Kasumi-1 (cell line): ENCODE measurements around the gene ESR2.
"Not testable (repeated sequence)": the region's sequence is repeated elsewhere in the genome, so short reads cannot be mapped to it uniquely, and the experiment has no call there.

ENCODE experiments used
- DNase-seq, 2 experiments: peaks; one replicate each; lab custom pipeline; 2025; lab: John Stamatoyannopoulos, UW

Gene ESR2

GRCh38 chr14:64081174-64081746 lies 212.9 kb downstream of the ESR2 start:
- no peak for DNase-seq

- no peak for DNase-seq
These were observed 213.7 kb downstream of the ESR2 start for GRCh38 chr14:64080452-64080851.

- no peak for DNase-seq
These were observed 218.6 kb downstream of the ESR2 start for GRCh38 chr14:64075613-64076005.

- DNase-seq, result no peak
These were observed 219.1 kb downstream of the ESR2 start for GRCh38 chr14:64074961-64075612.

GRCh38 chr14:64069634-64070359 lies 224.4 kb downstream of the ESR2 start:
- no peak for DNase-seq

GRCh38 chr14:64064447-64064846 lies 229.7 kb downstream of the ESR2 start:
- no peak for DNase-seq

GRCh38 chr14:64062381-64063115 lies 231.6 kb downstream of the ESR2 start:
- DNase-seq, result no peak

GRCh38 chr14:64061706-64062105 lies 232.5 kb downstream of the ESR2 start:
- DNase-seq, result no peak

- no peak for DNase-seq
These were observed 233.1 kb downstream of the ESR2 start for GRCh38 chr14:64061115-64061514.

- DNase-seq, result peak in 1 of 2 experiments; percentile 1
These were observed 233.5 kb downstream of the ESR2 start for GRCh38 chr14:64060648-64061096.

- no peak for DNase-seq
These were observed 234.0 kb downstream of the ESR2 start for GRCh38 chr14:64060199-64060545.

- no peak for DNase-seq
These were observed 234.5 kb downstream of the ESR2 start for GRCh38 chr14:64059454-64060198.

- no peak for DNase-seq
These were observed 240.2 kb downstream of the ESR2 start for GRCh38 chr14:64053694-64054669.

GRCh38 chr14:64049616-64050381 lies 244.4 kb downstream of the ESR2 start:
- DNase-seq, result no peak

GRCh38 chr14:64045091-64045490 lies 249.1 kb downstream of the ESR2 start:
- no peak for DNase-seq

- DNase-seq, result not testable (repeated sequence)
These were observed 250.9 kb downstream of the ESR2 start for GRCh38 chr14:64043296-64043695.

GRCh38 chr14:64040044-64040443 lies 254.1 kb downstream of the ESR2 start:
- peak in 1 of 2 experiments; percentile 6 for DNase-seq

- DNase-seq, result no peak
These were observed 255.2 kb downstream of the ESR2 start for GRCh38 chr14:64038841-64039542.
